Measurements from ENCODE around the gene STAM.

The STAM gene

GRCh38 chr10:17675638-17676037, 31.7 kb downstream of the STAM start:
- Histone ChIP-seq H3K4me1 (ENCODE audit: control insufficient read depth in 1 of 2, insufficient read depth in 1 of 2, low read depth in 1 of 2, low read length in 1 of 2) (no peaks in the 10 kb centered on the region), H3K27me3 (no peaks in the 10 kb centered on the region), H3K36me3 (peaks cover 4% of the 10 kb centered on the region), H3K4me3 (ENCODE audit: low read depth in 1 of 2, low read length in 1 of 2) (no peak overlapping the region), H3K9me3 (no peaks in the 10 kb centered on the region), H3K27ac (no peak overlapping the region)
- no peak for TF ChIP-seq CTCF (IDR thresholded peaks at IDR 0.05)

GRCh38 chr10:17676919-17677318, 33.0 kb downstream of the STAM start:
- H3K9me3 ChIP-seq, result no peaks in the 10 kb centered on the region

GRCh38 chr10:17682236-17682946, 38.4 kb downstream of the STAM start:
- Histone ChIP-seq H3K9me3 (no peaks in the 10 kb centered on the region), H3K4me1 (ENCODE audit: control insufficient read depth in 1 of 2, insufficient read depth in 1 of 2, low read depth in 1 of 2, low read length in 1 of 2) (no peaks in the 10 kb centered on the region), H3K36me3 (peaks cover 9% of the 10 kb centered on the region), H3K27ac (no peak overlapping the region), H3K27me3 (no peaks in the 10 kb centered on the region), H3K4me3 (ENCODE audit: low read depth in 1 of 2, low read length in 1 of 2) (no peak overlapping the region)
- no peak for TF ChIP-seq CTCF (IDR thresholded peaks at IDR 0.05)

More at GRCh38 chr10:17676919-17677318, 33.0 kb downstream of the STAM start:
- Histone ChIP-seq H3K27me3 (no peaks in the 10 kb centered on the region), H3K27ac (no peak overlapping the region), H3K36me3 (peaks cover 4% of the 10 kb centered on the region), H3K4me3 (ENCODE audit: low read depth in 1 of 2, low read length in 1 of 2) (no peak overlapping the region), H3K4me1 (ENCODE audit: control insufficient read depth in 1 of 2, insufficient read depth in 1 of 2, low read depth in 1 of 2, low read length in 1 of 2) (no peaks in the 10 kb centered on the region)
- no peak for TF ChIP-seq CTCF (IDR thresholded peaks at IDR 0.05)

- Histone ChIP-seq H3K4me1 (ENCODE audit: control insufficient read depth in 1 of 2, insufficient read depth in 1 of 2, low read depth in 1 of 2, low read length in 1 of 2) (no peaks in the 10 kb centered on the region), H3K4me3 (ENCODE audit: low read depth in 1 of 2, low read length in 1 of 2) (no peak overlapping the region), H3K9me3 (no peaks in the 10 kb centered on the region), H3K27ac (no peak overlapping the region), H3K36me3 (peaks cover 14% of the 10 kb centered on the region), H3K27me3 (no peaks in the 10 kb centered on the region)
- TF ChIP-seq CTCF (IDR thresholded peaks at IDR 0.05), result no peak
Measured at GRCh38 chr10:17683541-17683940, 39.6 kb downstream of the STAM start.

GRCh38 chr10:17684537-17684936, 40.6 kb downstream of the STAM start:
- Histone ChIP-seq H3K36me3 (peaks cover 22% of the 10 kb centered on the region), H3K4me1 (ENCODE audit: control insufficient read depth in 1 of 2, insufficient read depth in 1 of 2, low read depth in 1 of 2, low read length in 1 of 2) (no peaks in the 10 kb centered on the region), H3K27me3 (no peaks in the 10 kb centered on the region)

More at GRCh38 chr10:17684537-17684936, 40.6 kb downstream of the STAM start:
- no peak overlapping the region for H3K4me3 ChIP-seq (ENCODE audit: low read depth in 1 of 2, low read length in 1 of 2)
- no peaks in the 10 kb centered on the region for H3K9me3 ChIP-seq
- no peak overlapping the region for H3K27ac ChIP-seq
- no peak for TF ChIP-seq CTCF (IDR thresholded peaks at IDR 0.05)
